ENCODE measurements around the gene PSMC3.

- TF ChIP-seq CTCF (IDR thresholded peaks at IDR 0.05), result no peak
- no peak for TF ChIP-seq POLR2AphosphoS5 (IDR thresholded peaks at IDR 0.05; ENCODE audit: low read depth, low read length)
- no peak for TF ChIP-seq REST (IDR thresholded peaks at IDR 0.05; ENCODE audit: insufficient read depth in 1 of 2, low read depth in 2 of 2, low read length in 1 of 2)
These were observed 27.1 kb upstream of the PSMC3 start for GRCh38 chr11:47453365-47453764.
